H9 (cell line): ENCODE measurements around the gene LRPPRC. TPM values are rescaled to one million over a fixed set of nuclear protein-coding genes. Genes with fewer than 3 reads are reported as not detected.

Source experiments
- DNase-seq: peaks from one replicate; pipeline ENCODE4 v3.0.0-alpha.2; 2017
- H2AFZ ChIP-seq: one replicate; pipeline ENCODE4 v1.6.1; 2013; ENCODE audit warnings: mild to moderate bottlenecking, low read length, control low read depth, moderate library complexity
- H2AK5ac ChIP-seq: 2 replicates; pipeline ENCODE4 v1.6.1; 2013; ENCODE audit warnings: low read length, control low read depth, mixed read lengths; ENCODE audit not compliant: insufficient read length
- H2BK120ac ChIP-seq: one replicate; pipeline ENCODE4 v1.6.1; 2013; ENCODE audit warnings: low read depth, mild to moderate bottlenecking, low read length, control low read depth, inconsistent platforms; ENCODE audit not compliant: poor library complexity, severe bottlenecking
- H2BK12ac ChIP-seq: 2 replicates; pipeline ENCODE4 v1.6.1; 2013; ENCODE audit warnings: low read length, control low read depth, mixed read lengths, low read depth; ENCODE audit not compliant: insufficient read length
- H2BK15ac ChIP-seq: 2 replicates; pipeline ENCODE4 v1.6.1; 2013; ENCODE audit warnings: low read depth, low read length, control low read depth
- H2BK20ac ChIP-seq: one replicate; pipeline ENCODE4 v1.6.1; 2013; ENCODE audit warnings: low read depth, mild to moderate bottlenecking, low read length, control low read depth, inconsistent platforms; ENCODE audit not compliant: poor library complexity, severe bottlenecking
- H2BK5ac ChIP-seq: 2 replicates; pipeline ENCODE4 v1.6.1; 2013; ENCODE audit warnings: low read length, control low read depth, mixed read lengths; ENCODE audit not compliant: insufficient read length
- H3K14ac ChIP-seq: 2 replicates; pipeline ENCODE4 v1.6.1; 2013; ENCODE audit warnings: low read length, control low read depth; ENCODE audit not compliant: insufficient read depth
- H3K18ac ChIP-seq: 2 replicates; pipeline ENCODE4 v1.6.1; 2013; ENCODE audit warnings: low read depth, mild to moderate bottlenecking, mixed read lengths, low read length, control low read depth; ENCODE audit not compliant: insufficient read length
- H3K23ac ChIP-seq: 2 replicates; pipeline ENCODE4 v1.6.1; 2013; ENCODE audit warnings: low read length, control low read depth, mixed read lengths, low read depth; ENCODE audit not compliant: insufficient read length
- H3K23me2 ChIP-seq: 2 replicates; pipeline ENCODE4 v1.6.1; 2013; ENCODE audit warnings: low read depth, mild to moderate bottlenecking, mixed read lengths, low read length, control low read depth; ENCODE audit not compliant: insufficient read length, poor library complexity, severe bottlenecking
- H3K27ac ChIP-seq: 2 replicates; pipeline ENCODE4 v1.5.1; 2013; ENCODE audit warnings: low read length, control low read depth, mixed read lengths, low read depth; ENCODE audit not compliant: insufficient read length
- H3K27me3 ChIP-seq: 2 replicates; pipeline ENCODE4 v1.6.1; 2013; ENCODE audit warnings: low read length, control low read depth, inconsistent platforms; ENCODE audit not compliant: insufficient read depth
- H3K4ac ChIP-seq: 2 replicates; pipeline ENCODE4 v1.6.1; 2013; ENCODE audit warnings: low read depth, mild to moderate bottlenecking, control low read depth, inconsistent platforms, low read length, moderate library complexity
- H3K4me1 ChIP-seq: 2 replicates; pipeline ENCODE4 v1.6.1; 2013; ENCODE audit warnings: low read length, control low read depth, inconsistent platforms; ENCODE audit not compliant: insufficient read depth
- H3K4me2 ChIP-seq: 2 replicates; pipeline ENCODE4 v1.6.1; 2013; ENCODE audit warnings: low read length, control low read depth, mixed read lengths; ENCODE audit not compliant: insufficient read length, insufficient read depth
- H3K56ac ChIP-seq: 2 replicates; pipeline ENCODE4 v1.6.1; 2013; ENCODE audit warnings: low read depth, mild to moderate bottlenecking, mixed read lengths, low read length, control low read depth; ENCODE audit not compliant: insufficient read length
- H3K79me1 ChIP-seq: 2 replicates; pipeline ENCODE4 v1.6.1; 2013; ENCODE audit warnings: low read depth, mild to moderate bottlenecking, moderate library complexity, low read length, control low read depth, inconsistent platforms; ENCODE audit not compliant: insufficient read depth, poor library complexity, severe bottlenecking
- H3K79me2 ChIP-seq: 2 replicates; pipeline ENCODE4 v1.6.1; 2013; ENCODE audit warnings: low read length, control low read depth, inconsistent platforms; ENCODE audit not compliant: insufficient read depth
- H3K9ac ChIP-seq: 2 replicates; pipeline ENCODE4 v1.6.1; 2013; ENCODE audit warnings: low read length, control low read depth, mixed read lengths; ENCODE audit not compliant: insufficient read length; ENCODE audit errors: extremely low read depth
- H3K9me3 ChIP-seq: one replicate; pipeline ENCODE4 v1.6.1; 2013; ENCODE audit warnings: low read depth, low read length, inconsistent platforms; ENCODE audit not compliant: control insufficient read depth
- H3T11ph ChIP-seq: one replicate; pipeline ENCODE4 v1.6.1; 2013; ENCODE audit warnings: mild to moderate bottlenecking, low read length, control low read depth, inconsistent platforms
- H4K20me1 ChIP-seq: one replicate; pipeline ENCODE4 v1.6.1; 2013; ENCODE audit not compliant: control insufficient read depth, insufficient read length, insufficient read depth
- H4K5ac ChIP-seq: 2 replicates; pipeline ENCODE4 v1.6.1; 2013; ENCODE audit warnings: low read depth, mild to moderate bottlenecking, mixed read lengths, low read length, control low read depth; ENCODE audit not compliant: insufficient read length
- H4K8ac ChIP-seq: replicated peaks from 2 replicates; pipeline ENCODE4 v1.6.1; 2013; ENCODE audit warnings: low read length, control low read depth, mixed read lengths, low read depth; ENCODE audit not compliant: insufficient read length
- H4K91ac ChIP-seq: 2 replicates; pipeline ENCODE4 v1.6.1; 2013; ENCODE audit warnings: low read depth, mild to moderate bottlenecking, moderate library complexity, mixed read lengths, low read length, control low read depth; ENCODE audit not compliant: insufficient read length
- H3K27ac Mint-ChIP-seq, 3 experiments: 2 replicates in 2 of 3; 3 replicates in 1 of 3; pipeline ENCODE4 v1.8.0; 2020 to 2021; ENCODE audit warnings: mixed read lengths in 3 of 3, mild to moderate bottlenecking in 1 of 3, moderate library complexity in 1 of 3
- H3K27me3 Mint-ChIP-seq: 2 replicates; pipeline ENCODE4 v1.8.0; 2021; ENCODE audit warnings: low read depth, mild to moderate bottlenecking, moderate library complexity, mixed read lengths
- H3K36me3 Mint-ChIP-seq, 3 experiments: 2 replicates in 2 of 3; 3 replicates in 1 of 3; pipeline ENCODE4 v1.8.0; 2020 to 2021; ENCODE audit warnings: low read depth in 3 of 3, mixed read lengths in 3 of 3; ENCODE audit not compliant: insufficient read depth in 1 of 3
- H3K4me1 Mint-ChIP-seq, 2 experiments: 2 replicates each; pipeline ENCODE4 v1.8.0; 2020; ENCODE audit warnings: mixed read lengths in 2 of 2
- H3K4me3 Mint-ChIP-seq, 2 experiments: 2 replicates in 1 of 2; 3 replicates in 1 of 2; pipeline ENCODE4 v1.8.0; 2020 to 2021; ENCODE audit warnings: mild to moderate bottlenecking in 2 of 2, mixed read lengths in 2 of 2, moderate library complexity in 1 of 2
- H3K9me3 Mint-ChIP-seq, 2 experiments: 2 replicates in 1 of 2; 3 replicates in 1 of 2; pipeline ENCODE4 v1.8.0; 2020; ENCODE audit warnings: mild to moderate bottlenecking in 2 of 2, mixed read lengths in 2 of 2, moderate library complexity in 1 of 2
- WGBS: extraction: QIAGEN DNeasy Blood & Tissue Kit; methylation state at CpG from one replicate; pipeline ENCODE4 v1.1.7; 2013; ENCODE audit warnings: missing lambda C conversion rate, low lambda C conversion rate, mixed read lengths; ENCODE audit not compliant: insufficient read length; ENCODE audit errors: extremely low coverage; 5-methylcytosine and 5-hydroxymethylcytosine counted together
- total RNA-seq: library from RNA; stranded (reverse); gene quantifications from 2 replicates; pipeline ENCODE4 v1.2.1, GENCODE V29; 2021
- TF ChIP-seq, protein P1 (sequence below): fragments of 200-600 bp; sonication (generic); conservative IDR thresholded peaks from 3 replicates; pipeline ENCODE4 v1.8.0; 2021; ENCODE audit warnings: antibody characterized with exemption, mild to moderate bottlenecking

The LRPPRC gene
- total RNA-seq, 1 experiment from 2014 or later: 182 TPM

DNA sequence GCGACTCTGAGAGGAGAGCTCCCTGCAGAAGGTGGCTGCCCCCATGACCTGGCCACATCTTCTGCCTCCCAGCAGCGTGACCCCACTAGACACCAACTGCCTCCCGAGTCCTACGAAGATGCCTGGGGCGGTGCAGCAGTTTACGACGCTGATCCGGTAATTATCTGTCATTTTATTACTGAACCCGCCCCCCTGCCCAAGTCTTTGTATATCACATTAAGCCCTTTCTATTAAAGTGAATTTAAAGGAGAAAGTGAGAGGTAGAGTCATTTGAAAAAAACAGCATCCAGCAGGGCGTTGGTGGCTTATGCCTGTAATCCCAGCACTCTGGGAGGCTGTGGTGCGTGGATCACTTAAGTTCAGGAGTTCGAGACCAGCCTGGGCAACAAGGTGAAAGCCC is 123.6 kb downstream of the LRPPRC start:
- no peaks in the 10 kb centered on the region for H4K20me1 ChIP-seq
- H2BK20ac ChIP-seq: no peak overlapping the region
- Mint-ChIP-seq H3K27ac (no peak overlapping the region), H3K27me3 (peaks cover 54% of the 10 kb centered on the region), H3K4me1 (no peaks in the 10 kb centered on the region), H3K9me3 (no peaks in the 10 kb centered on the region), H3K4me3 (no peak overlapping the region), H3K36me3 (no peaks in the 10 kb centered on the region)
- H4K91ac ChIP-seq: no peak overlapping the region
- H3K4me1 ChIP-seq: no peaks in the 10 kb centered on the region
- H3K4me2 ChIP-seq: no peak overlapping the region
- no peak overlapping the region for H3K18ac ChIP-seq
- no peaks in the 10 kb centered on the region for H3K79me2 ChIP-seq
- no peak overlapping the region for H2AFZ ChIP-seq
- no peak overlapping the region for H2BK5ac ChIP-seq
- H3T11ph ChIP-seq: no peak overlapping the region
- no CpG with 5 or more reads among the region's 12 CpGs for WGBS
- DNase-seq: no peak
- no peak overlapping the region for H2BK120ac ChIP-seq
- no peak overlapping the region for H3K23ac ChIP-seq
- no peak overlapping the region for H3K4ac ChIP-seq
- H3K56ac ChIP-seq: no peak overlapping the region
- no peak overlapping the region for H2BK12ac ChIP-seq
- H3K27me3 ChIP-seq: no peaks in the 10 kb centered on the region
- no peak overlapping the region; the same call in 1 of the 2 replicates for H3K14ac ChIP-seq
- H3K23me2 ChIP-seq: no peaks in the 10 kb centered on the region
- H3K9me3 ChIP-seq: no peaks in the 10 kb centered on the region
- no peaks in the 10 kb centered on the region for H3K79me1 ChIP-seq
- H4K5ac ChIP-seq: no peak overlapping the region
- TF ChIP-seq, protein P1, sequence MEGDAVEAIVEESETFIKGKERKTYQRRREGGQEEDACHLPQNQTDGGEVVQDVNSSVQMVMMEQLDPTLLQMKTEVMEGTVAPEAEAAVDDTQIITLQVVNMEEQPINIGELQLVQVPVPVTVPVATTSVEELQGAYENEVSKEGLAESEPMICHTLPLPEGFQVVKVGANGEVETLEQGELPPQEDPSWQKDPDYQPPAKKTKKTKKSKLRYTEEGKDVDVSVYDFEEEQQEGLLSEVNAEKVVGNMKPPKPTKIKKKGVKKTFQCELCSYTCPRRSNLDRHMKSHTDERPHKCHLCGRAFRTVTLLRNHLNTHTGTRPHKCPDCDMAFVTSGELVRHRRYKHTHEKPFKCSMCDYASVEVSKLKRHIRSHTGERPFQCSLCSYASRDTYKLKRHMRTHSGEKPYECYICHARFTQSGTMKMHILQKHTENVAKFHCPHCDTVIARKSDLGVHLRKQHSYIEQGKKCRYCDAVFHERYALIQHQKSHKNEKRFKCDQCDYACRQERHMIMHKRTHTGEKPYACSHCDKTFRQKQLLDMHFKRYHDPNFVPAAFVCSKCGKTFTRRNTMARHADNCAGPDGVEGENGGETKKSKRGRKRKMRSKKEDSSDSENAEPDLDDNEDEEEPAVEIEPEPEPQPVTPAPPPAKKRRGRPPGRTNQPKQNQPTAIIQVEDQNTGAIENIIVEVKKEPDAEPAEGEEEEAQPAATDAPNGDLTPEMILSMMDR: no peak
- no peak overlapping the region for H3K27ac ChIP-seq
- no peak overlapping the region for H4K8ac ChIP-seq
- no peak overlapping the region for H2BK15ac ChIP-seq
- H3K9ac ChIP-seq: no peak overlapping the region
- no peak overlapping the region for H2AK5ac ChIP-seq
